ENCODE data around the gene MAD1L1.
"Not testable (repeated sequence)": the region's sequence is repeated elsewhere in the genome, so short reads cannot be mapped to it uniquely, and the experiment has no call there.

GRCh38 chr7:1828170-1828569 lies 404.6 kb downstream of the MAD1L1 start:
- TF ChIP-seq ZNF565 (CRISPR knock-in tag; conservative IDR thresholded peaks at IDR 0.05; ENCODE audit: low read depth); CREB5 (CRISPR knock-in tag; IDR thresholded peaks at IDR 0.05; ENCODE audit: low read depth); GLIS3 (CRISPR knock-in tag; IDR thresholded peaks at IDR 0.05): not testable (repeated sequence)

Data from SK-N-SH treated with all-trans-retinoic acid at 6 μM for 48 hours (cell line).